NOMO-1 treated with dmso at 0.1 percent for 144 hours (cell line): ENCODE results near the gene CYBB.
A peak's percentile ranks its signal among the peaks of the same experiment; 100 is the strongest.
"Not testable (repeated sequence)": the region's sequence is repeated elsewhere in the genome, so short reads cannot be mapped to it uniquely, and the experiment has no call there.

Source experiments
- DNase-seq: peaks from one replicate; lab custom pipeline; 2025; ENCODE audit not compliant: unreplicated experiment; lab: John Stamatoyannopoulos, UW

The CYBB gene

DNA sequence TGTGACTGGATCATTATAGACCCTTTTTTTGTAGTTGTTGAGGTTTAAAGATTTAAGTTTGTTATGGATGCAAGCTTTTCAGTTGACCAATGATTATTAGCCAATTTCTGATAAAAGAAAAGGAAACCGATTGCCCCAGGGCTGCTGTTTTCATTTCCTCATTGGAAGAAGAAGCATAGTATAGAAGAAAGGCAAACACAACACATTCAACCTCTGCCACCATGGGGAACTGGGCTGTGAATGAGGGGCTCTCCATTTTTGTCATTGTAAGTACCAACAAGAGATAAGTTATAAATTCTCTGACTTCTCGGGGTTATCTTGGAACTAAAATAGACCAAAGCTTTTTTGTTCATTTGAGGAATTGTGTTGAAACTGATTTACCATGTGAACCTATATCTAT, at the start of gene CYBB:
CYBB (plus strand) TSS at position 203 of the 400 bp plus-strand sequence; CDS start at position 222, 19 bp downstream.
- peak; percentile 23 for DNase-seq

DNA sequence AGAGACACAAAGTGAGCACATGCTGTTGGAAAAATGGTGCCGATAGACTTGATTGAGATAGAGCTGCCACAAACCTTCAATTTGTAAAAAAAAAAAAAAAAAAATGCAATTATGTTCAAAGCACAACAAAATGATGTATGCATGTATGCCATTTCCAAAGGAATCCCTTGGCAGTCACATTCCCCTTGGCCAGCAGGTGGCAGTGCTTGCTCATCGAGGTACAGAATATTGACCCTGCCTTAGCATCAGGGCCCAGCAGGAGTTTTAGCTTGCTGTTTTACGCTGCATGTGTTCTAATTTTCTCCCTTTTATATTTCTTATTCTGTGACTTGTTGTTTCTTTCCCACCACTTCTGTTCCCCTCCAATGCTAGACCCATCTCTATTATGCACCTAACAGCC, 34.5 kb upstream of the CYBB start:
- peak; percentile 65 for DNase-seq

DNA sequence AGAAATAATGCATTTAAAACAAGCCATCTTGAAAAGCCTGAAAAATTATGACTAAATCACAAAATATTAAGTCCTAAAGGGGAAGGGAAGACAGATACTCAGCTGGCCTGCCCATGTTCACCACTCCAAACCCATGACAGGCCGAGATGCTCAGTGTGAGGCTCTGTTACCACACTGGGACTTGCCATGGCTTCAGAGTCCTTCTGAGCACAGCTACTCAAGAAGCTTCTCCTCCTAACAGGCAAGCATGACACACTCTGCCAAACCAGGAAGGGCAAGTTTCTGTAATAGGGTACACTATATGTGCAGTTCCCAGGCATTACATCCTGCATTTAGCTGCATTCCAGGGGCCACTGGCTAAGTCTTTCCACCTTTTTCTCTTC, 34.0 kb upstream of the CYBB start:
- DNase-seq, result no peak

DNA sequence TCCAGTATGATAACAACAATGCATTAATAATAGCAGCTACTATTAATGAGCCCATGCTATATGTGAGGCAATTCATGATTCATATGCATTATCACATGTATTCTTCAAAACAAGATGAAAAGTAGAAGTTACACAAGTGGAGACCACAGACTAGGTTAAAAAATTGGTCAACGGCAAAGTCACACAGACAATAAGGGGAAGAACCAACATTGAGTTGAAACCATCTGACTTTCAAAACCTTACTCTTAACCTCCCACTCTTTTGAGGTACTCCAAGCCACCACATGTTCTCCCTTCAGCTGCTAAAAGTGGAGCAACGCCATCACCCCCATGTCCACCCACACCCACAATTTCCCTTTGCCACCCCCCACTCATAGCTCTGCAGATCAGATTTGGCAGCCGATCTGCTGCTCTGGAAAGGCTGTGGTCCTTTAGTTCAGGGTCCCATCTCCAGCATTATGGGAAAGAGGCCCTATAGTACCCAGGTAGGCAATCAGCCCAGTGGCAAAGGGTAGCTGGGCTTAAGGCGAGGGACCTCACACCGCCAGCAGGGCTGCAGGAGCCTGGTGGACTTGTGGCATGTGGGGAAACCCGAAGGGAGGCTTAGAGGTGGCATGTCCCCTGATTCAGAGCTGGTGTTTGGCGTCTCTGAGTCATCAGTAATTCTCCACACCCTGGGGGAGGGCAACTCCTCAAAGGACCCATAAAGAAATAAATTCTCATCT, 33.5 kb upstream of the CYBB start:
- DNase-seq, result peak; percentile 89

DNA sequence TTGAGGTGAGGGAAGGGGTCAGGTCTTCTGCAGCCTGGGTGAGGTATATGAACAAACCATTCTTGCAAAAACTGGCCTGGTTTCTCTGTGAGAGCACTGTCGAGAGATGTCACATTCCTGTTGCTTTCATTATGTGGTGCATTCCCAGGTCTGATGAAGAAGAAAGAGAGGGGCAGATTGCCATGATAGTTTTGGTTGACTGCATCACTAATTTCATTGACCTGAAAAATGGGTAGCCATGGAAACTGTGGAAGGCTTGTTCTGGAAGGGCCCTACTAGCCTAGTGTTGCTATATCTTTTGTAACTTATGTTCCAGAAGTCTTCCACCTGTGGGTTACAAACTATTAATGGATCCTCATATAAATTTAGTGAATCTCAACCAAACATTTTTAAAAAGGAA, 32.9 kb upstream of the CYBB start:
- no peak for DNase-seq

DNA sequence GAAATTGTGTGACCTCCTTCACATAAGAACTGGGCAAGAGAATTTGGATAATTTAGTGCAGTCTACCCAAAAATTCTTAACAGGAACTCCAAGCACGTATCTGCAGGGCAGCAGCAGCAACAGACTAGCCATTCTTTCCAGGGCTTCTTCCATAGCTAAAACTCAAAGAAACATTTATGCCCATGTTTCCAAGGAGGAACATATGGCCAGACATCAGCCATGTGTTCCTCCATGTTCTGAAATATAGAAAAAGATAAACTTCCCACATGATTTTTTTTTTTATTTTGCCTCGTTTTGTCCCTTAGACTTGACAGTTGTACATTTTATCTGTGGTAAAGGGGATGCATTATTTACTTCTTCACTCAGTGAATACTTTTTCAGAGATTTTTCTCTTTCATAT, 27.6 kb upstream of the CYBB start:
- no peak for DNase-seq

DNA sequence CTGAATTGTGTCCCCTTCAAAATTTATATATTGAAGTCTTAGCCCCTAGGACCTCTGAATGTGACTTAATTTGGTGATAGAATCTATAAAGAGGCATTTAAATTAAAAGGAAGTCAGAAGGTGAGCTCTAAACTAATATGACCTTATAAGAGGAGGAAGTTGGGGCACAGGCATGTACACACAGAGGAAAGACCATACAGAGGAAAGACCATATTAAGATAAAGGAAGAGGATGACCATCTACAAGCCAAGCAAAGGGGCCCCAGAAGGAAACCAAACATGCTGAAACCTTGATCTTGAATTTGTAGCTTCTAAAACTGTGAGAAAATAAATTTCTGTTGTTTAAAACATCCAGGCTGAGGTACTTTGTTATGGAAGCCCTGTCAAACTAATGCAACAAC, 26.9 kb upstream of the CYBB start:
- DNase-seq, result peak; percentile 76

DNA sequence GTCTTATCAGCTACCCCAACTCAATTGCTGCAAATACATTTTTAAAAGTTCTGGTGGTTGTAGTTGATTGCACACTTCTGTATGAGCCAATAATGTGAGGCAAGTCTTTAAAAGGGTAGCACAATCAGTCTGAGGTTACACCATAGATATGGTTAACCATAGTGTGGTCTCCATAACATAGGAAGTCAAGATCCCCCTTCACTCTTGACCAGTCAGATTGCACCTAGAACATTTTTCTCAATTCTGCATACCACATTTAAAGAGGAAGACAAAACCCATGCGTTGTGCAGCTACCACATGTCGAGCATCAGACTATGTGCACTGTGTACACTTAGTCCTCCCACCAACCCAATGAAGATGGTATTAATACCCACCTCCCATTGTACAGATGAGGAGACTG, 26.5 kb upstream of the CYBB start:
- peak; percentile 89 for DNase-seq

DNA sequence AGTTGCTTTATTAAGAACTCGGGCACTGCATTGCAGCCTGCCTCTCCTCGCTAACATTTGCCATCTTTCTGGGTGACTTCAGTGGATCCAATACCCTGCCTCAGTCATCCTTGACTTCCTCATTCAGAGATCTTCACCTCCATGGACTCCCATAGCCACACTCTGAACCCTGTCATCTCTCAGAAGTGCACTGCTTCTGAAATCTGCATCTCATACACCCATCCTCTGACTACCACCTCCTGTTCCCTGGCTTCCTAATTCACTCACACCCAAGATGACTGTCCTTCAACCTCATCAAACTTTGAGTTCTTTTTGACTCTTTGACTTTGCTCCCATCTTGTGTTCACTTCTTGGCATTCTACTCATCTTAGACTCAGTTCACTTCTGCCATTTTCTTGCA, 25.3 kb upstream of the CYBB start:
- no peak for DNase-seq

DNA sequence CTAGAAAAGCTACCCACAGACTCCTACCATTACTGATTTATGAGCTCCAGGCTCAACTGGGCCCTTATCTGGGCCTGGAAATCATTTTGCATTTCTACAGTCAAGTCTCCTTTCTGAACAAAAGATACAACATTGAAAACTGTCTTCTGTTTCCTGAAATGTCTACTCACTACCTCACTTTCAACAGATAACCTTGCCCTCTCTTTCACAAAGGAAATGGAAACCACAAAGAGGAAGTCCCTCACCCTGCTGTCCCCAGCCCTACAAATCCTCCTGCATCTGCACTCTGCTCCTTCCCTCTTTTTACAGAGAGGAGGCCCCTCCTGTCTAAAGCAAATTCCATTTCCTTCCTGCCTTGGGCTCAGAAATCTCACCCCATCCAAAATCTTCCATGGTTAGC, 24.8 kb upstream of the CYBB start:
- DNase-seq, result peak; percentile 87

DNA sequence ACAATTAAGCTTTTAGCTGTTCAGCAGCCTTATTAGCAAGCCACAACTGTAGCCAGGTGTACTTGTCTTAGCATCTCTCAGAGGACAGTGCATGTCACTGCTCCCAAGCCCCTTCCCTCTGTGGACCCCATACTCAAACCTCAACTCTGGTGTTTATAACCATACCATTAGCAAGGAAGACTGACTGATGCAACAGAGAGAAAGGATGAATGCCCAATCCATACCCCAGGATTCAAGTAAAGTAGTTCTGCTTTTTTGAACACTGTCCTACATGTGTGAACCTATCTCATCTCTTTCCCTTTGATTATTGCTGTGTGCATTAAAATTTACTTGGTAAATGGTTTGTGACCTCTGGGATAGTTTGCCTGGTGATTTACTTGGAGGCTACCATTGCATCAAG, 22.8 kb upstream of the CYBB start:
- no peak for DNase-seq

DNA sequence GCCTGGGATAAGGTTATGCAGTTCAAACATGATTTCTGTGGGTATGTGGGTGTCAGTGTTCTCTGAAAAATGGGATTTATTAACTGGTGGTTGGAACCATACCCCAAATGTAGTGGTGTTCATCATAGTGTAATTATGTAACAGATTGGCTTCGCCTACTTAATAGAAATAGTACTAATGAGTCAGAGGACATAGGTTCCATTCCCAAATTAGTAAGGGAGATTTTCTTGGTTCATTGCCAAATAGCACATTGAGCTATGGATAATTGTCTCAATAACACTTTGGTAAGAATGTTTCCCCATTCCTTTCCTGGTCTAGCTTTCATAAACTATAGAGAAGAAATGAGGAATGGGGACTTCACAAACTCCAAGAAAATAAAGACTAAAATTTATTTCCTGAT, 20.5 kb upstream of the CYBB start:
- DNase-seq, result no peak

DNA sequence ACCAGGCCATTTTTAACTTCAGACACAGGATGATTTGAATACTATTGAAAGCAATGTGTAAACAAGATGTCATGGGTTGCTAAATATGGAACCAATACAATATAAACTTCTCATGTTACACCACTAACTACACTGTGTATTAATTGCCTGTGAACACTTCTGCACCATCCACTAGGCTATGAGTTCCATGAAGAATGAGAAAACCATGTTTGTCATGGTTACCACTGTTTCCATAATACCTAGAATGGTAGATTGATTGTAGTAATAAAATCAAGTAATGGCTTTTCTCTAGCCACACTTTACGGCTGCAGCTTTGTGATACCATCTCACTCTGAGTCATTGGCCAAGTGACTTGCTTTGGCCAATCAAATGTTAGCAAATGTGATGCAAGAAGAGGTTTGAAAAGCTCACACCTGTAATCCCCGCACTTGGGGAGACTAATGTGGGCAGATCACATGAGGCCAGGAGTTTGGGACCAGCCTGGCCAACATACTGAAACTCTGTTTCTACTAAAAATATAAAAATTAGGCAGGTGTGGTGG, 19.9 kb upstream of the CYBB start:
- DNase-seq, result no peak

DNA sequence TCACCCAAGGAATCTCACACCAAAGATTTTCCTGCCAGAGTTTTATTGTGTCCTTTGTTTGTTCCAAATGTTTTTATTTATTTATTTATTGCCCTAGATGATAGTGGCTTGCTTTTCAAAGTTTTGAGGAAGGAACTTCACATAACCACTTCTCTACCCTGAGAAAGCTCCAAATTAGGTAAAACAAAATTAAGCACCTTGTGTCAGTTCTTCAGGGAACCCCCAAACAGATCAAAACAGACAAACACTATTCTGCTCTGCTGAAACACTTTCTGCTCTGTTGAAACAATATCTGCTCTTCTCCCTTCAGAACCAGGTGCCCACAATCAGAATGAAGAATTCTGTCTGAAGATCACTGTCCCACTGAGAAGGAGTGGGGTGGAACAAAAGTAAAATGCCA, 16.5 kb upstream of the CYBB start:
- DNase-seq, result no peak

DNA sequence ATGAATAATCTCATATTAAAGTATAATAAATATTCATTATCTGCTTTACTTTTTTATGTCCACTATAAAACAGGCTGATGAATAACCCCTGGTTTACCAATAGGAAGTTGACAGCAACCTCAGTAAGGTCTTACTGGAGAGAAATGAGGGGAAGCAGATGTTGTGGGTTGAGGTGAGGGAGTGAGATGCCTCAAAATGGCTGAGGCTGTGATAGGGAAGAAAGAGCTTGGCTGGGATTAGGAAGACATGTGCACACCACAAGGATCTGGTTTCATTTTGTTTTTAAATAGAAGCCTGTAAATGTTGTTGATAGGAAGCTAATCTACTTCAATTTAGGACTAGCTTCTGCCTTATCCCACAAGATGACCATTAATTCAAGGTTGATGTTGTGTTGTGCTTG, 14.4 kb upstream of the CYBB start:
- peak; percentile 68 for DNase-seq

DNA sequence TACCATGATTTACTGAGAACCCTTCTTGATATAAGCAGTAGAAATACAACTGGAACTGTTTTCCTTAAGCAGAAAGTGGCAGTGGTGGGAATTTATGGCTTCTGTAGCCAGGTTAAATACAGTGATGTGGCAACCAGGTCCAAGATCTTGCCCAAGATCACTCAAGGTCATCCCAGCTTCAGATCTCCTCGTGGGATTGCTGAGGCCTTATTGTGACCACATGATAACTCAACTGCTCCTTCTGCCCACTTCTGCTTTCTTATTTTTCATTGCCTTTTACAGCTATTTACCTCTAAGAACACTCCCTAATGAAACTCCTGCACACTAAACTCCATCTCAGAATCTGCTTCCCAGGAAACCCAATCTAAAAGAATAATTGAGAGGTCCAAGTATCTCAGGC, 12.4 kb upstream of the CYBB start:
- peak; percentile 66 for DNase-seq

DNA sequence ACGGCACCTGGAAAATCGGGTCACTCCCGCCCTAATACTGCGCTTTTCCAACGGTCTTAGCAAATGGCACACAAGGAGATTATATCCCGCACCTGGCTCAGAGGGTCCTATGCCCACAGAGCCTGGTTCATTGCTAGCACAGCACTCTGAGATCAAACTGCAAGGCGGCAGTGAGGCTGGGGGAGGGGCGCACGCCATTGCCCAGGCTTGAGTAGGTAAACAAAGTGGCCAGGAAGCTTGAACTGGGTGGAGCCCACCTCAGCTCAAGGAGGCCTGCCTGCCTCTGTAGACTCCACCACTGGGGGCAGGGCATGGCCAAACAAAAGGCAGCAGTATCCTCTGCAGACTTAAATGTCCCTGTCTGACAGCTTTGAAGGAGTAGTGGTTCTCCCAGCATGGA, 11.0 kb upstream of the CYBB start:
- not testable (repeated sequence) for DNase-seq

DNA sequence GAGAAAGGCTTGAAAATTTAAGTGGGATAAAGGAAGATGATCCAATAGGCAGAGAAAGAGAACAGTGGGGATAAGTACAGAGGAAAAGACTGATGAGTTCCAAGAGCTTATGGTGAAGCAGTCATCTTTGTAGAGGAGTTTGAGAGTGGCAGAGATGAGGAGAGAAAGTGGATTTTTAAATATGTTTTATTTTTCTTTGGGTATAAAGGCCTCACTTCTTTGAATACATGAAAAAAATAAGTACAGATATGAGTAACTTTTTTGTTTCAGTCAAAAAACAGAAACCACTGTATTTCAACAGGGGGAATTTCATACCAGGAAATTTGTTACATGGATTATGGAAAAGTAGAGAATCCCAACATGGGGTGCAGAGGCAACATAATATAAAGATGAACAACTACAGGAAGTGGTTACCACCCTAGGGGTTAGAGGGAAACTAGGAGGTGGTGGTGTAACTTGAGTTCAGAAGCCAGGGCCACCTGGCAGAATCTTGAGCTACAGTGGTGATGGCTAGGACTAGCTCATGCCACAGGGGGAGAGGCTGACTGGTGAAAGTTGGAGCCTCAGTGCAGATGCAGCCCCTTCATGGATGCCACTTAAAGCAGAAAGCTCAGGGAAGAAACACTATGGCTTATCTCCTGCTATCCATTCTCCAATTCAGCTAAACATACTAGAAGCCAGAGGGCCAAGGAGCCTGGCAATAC, 3.4 kb upstream of the CYBB start:
- DNase-seq, result peak; percentile 22

DNA sequence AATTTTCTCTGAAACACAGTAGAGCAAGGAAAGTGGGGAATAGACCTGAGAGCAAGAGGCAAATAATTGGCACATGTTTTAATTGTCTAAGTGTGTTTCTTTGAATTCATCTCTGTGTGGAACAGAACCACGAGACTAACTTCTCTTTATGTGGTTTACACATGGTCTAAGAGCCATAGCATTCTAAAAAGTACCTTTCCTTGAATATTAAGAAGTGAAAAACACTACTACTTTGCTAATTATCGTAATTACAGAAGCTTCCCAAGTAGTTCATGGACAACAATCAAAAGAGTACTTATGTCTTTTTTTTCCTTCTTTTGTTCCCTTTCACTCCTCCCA, 2.9 kb upstream of the CYBB start:
- no peak for DNase-seq

DNA sequence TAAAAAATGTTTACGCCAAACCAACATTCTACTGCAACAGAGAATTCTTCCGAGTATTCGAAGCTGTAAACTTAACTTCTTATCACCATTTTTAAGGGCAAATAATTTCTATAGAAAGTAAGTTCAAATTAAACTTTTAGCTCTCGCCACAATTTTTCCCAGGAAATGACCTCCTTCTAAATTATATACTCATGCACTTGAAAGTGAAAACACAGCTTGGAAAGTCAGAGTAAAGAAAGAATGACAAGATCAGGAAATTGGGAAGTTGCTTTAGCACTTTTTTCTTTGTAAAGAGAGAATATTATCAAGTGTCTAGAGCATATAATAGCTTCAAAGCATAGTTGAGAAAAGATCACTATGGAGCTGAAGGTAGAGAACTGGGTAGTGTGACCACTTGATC, 1.2 kb downstream of the CYBB start:
- no peak for DNase-seq

DNA sequence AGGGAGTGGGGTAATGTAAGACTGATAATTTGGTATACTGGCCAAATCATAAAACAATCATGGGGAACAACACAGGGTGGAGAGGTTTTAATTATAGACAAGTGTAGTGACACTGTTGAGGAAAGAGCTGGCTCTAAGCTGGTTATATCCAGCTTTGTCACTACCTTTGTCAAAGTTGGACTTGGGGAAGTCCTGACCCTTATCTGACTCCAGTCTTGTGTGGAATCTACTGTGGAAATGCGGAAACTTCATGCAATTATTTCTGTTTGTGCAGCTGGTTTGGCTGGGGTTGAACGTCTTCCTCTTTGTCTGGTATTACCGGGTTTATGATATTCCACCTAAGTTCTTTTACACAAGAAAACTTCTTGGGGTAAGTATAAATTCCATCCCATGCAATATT, 2.0 kb downstream of the CYBB start:
- peak; percentile 24 for DNase-seq

DNA sequence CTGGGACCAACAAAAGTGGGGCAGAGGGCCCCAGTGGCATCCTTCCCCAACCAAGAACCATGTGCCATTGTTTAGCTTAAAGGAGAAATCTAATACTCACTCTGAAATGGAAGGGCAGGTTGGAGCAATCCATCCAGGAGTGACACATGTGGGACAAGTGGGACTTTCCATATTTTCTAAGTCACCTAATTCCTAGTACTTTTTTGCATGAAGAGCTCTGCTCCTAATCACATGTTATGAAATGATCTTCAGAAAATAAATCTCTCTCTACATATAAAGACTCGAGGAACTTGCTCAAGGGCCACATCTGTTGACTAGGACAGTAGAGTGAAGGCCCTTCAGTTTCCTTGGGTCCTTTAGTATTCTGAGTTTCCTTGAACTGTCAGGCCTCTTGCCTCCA, 2.5 kb downstream of the CYBB start:
- DNase-seq, result no peak

DNA sequence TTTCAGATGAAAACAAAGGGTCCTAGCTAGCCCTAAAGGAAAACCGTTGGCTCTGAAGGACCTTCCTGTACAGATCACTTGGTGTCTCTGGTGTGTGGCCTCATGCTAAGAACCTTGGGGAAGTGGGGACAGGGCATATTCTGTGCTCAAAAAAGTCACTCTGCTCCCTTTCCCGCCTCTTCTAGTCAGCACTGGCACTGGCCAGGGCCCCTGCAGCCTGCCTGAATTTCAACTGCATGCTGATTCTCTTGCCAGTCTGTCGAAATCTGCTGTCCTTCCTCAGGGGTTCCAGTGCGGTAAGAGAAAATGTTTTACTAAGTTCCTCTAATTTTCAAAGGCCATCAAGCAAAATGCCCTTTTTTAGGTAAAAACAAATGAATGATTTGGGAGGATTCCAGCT, 3.4 kb downstream of the CYBB start:
- peak; percentile 82 for DNase-seq
